ENCODE measurements around the gene MOG. TPM values are rescaled to one million over a fixed set of nuclear protein-coding genes. Genes with fewer than 3 reads are reported as not detected.
A peak's percentile ranks its signal among the peaks of the same experiment; 100 is the strongest.

The MOG gene
- polyA plus RNA-seq, 3 donors from 2014 or later, result not detected

- DNase-seq, result peak; percentile 30 to 53 (median 38)
- H3K27ac Mint-ChIP-seq, result peak overlapping the region in 4 of 6 donors; percentile 32 to 75 (median 54)
- H3K9me3 Mint-ChIP-seq, result no peaks in the 10 kb centered on the region
- H3K4me1 Mint-ChIP-seq, result peaks cover 53 to 66% of the 10 kb centered on the region in 2 donors
- peak overlapping the region in 4 of 5 donors; percentile 15 to 57 (median 54) for H3K4me3 Mint-ChIP-seq
- peaks cover 3 to 7% (median 6%) of the 10 kb centered on the region in 3 donors for H3K27me3 Mint-ChIP-seq (ENCODE audit: low read depth in 3 of 3)
- H3K36me3 Mint-ChIP-seq, result no peaks in the 10 kb centered on the region
Observed at GRCh38 chr6:29705389-29706231, 48.7 kb downstream of the MOG start.

GRCh38 chr6:29708432-29709179 is 51.7 kb downstream of the MOG start:
- H3K27me3 Mint-ChIP-seq (ENCODE audit: low read depth in 3 of 3), result peaks cover 2 to 4% (median 3%) of the 10 kb centered on the region in 3 donors

GRCh38 chr6:29709188-29709587 is 52.3 kb downstream of the MOG start:
- peak overlapping the region; percentile 75 to 89 (median 83) for H3K4me3 Mint-ChIP-seq
- H3K27ac Mint-ChIP-seq, result peak overlapping the region; percentile 84 to 95 (median 93)
- no peaks in the 10 kb centered on the region for H3K36me3 Mint-ChIP-seq
- H3K4me1 Mint-ChIP-seq, result peaks cover 53 to 65% of the 10 kb centered on the region in 2 donors
- peaks cover 0 to 4% (median 2%) of the 10 kb centered on the region in 3 donors for H3K27me3 Mint-ChIP-seq (ENCODE audit: low read depth in 3 of 3)
- H3K9me3 Mint-ChIP-seq, result no peaks in the 10 kb centered on the region
- no peak for DNase-seq

More at GRCh38 chr6:29708432-29709179, 51.7 kb downstream of the MOG start:
- H3K27ac Mint-ChIP-seq, result peak overlapping the region; percentile 84 to 95 (median 93)
- no peaks in the 10 kb centered on the region for H3K36me3 Mint-ChIP-seq
- H3K9me3 Mint-ChIP-seq, result no peaks in the 10 kb centered on the region
- H3K4me1 Mint-ChIP-seq, result peaks cover 53 to 65% of the 10 kb centered on the region in 2 donors
- peak overlapping the region; percentile 75 to 89 (median 83) for H3K4me3 Mint-ChIP-seq
- peak; percentile 72 to 85 (median 82) for DNase-seq

GRCh38 chr6:29710281-29710941 is 53.5 kb downstream of the MOG start:
- Mint-ChIP-seq H3K27ac (peak overlapping the region in 5 of 6 donors; percentile 70 to 84 (median 77)), H3K36me3 (no peaks in the 10 kb centered on the region), H3K4me1 (peaks cover 47 to 57% of the 10 kb centered on the region in 2 donors), H3K9me3 (no peaks in the 10 kb centered on the region), H3K27me3 (ENCODE audit: low read depth in 3 of 3) (peaks cover 4 to 5% (median 5%) of the 10 kb centered on the region in 3 donors), H3K4me3 (peak overlapping the region; percentile 20 to 53 (median 45))
- no peak for DNase-seq

GRCh38 chr6:29720863-29721262 is 64.0 kb downstream of the MOG start:
- Mint-ChIP-seq H3K27me3 (ENCODE audit: low read depth in 3 of 3) (peaks cover 20 to 29% (median 23%) of the 10 kb centered on the region in 3 donors), H3K4me3 (no peak overlapping the region), H3K36me3 (peaks cover 14 to 19% (median 19%) of the 10 kb centered on the region in 3 donors), H3K4me1 (peaks cover 37 to 43% of the 10 kb centered on the region in 2 donors), H3K27ac (no peak overlapping the region), H3K9me3 (no peaks in the 10 kb centered on the region)
- DNase-seq, result no peak

Other genes with a start within 250 kb of the MOG start
- not detected for gene OR12D1, start 242.2 kb upstream of the MOG start, polyA plus RNA-seq
- gene OR10C1, start 217.8 kb upstream of the MOG start, polyA plus RNA-seq, result not detected
- gene OR11A1, start 200.0 kb upstream of the MOG start, polyA plus RNA-seq, result not detected
- not detected for gene OR2H1, start 199.9 kb upstream of the MOG start, polyA plus RNA-seq
- not detected for gene MAS1L, start 169.1 kb upstream of the MOG start, polyA plus RNA-seq
- not detected for gene UBD, start 97.4 kb upstream of the MOG start, polyA plus RNA-seq
- gene OR2H2, start 72.0 kb upstream of the MOG start, polyA plus RNA-seq, result not detected
- not detected for gene GABBR1, start 23.9 kb upstream of the MOG start, polyA plus RNA-seq
- 1 to 10 TPM in 2 of 3 donors, not detected in 1; 5.2 to 9.0 TPM for gene ZFP57, start 24.1 kb downstream of the MOG start, polyA plus RNA-seq
- gene HLA-F, start 66.3 kb downstream of the MOG start, polyA plus RNA-seq, result 100 to 1,000 TPM; 595 to 720 (median 639) TPM
- 1 to 10 TPM in 2 of 3 donors, not detected in 1; 2.1 to 3.1 TPM for gene HLA-G, start 170.7 kb downstream of the MOG start, polyA plus RNA-seq